ENCODE measurements around the gene PRLHR.

DNA sequence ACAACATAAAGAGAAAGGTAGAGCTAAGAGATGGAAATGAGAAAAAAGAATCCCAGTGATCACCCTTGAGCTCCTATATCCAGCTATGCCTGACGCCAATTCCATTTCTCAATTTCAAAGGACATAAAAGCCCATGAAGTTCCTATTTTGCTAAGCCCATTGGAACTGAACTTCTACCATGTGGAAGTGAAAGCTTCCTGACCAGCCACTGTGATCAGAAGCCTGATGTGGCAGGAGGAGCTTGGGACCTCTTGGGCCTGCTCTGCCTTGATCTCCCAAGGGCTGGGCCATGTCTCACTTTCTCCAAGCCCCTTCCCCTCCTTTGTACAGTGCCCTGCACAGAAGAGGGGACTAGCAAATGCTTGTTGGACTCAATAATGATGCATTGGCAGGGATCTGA, 52.7 kb downstream of the PRLHR start:
- TF ChIP-seq, protein P1, sequence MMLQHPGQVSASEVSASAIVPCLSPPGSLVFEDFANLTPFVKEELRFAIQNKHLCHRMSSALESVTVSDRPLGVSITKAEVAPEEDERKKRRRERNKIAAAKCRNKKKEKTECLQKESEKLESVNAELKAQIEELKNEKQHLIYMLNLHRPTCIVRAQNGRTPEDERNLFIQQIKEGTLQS (IDR thresholded peaks at IDR 0.05; ENCODE audit: borderline replicate concordance, extremely low read depth, low read depth, low read length) = no peak
- TF ChIP-seq CTCF (IDR thresholded peaks at IDR 0.05 in 2 of 3, conservative IDR thresholded peaks at IDR 0.05 in 1 of 3; ENCODE audit: control insufficient read depth in 2 of 3, extremely low read depth in 1 of 3, insufficient read depth in 1 of 3, low read depth in 3 of 3, low read length in 3 of 3) (no peak), BHLHE40 (IDR thresholded peaks at IDR 0.05; ENCODE audit: borderline replicate concordance in 1 of 2, low read depth in 2 of 2, low read length in 1 of 2) (no peak), POLR2A (IDR thresholded peaks at IDR 0.05; ENCODE audit: low read depth, low read length) (no peak), POLR2AphosphoS2 (IDR thresholded peaks at IDR 0.05; ENCODE audit: low read depth, low read length) (no peak), RELA (IDR thresholded peaks at IDR 0.05; ENCODE audit: borderline replicate concordance, partially characterized antibody) (no peak), MAX (IDR thresholded peaks at IDR 0.05; ENCODE audit: low read depth, low read length) (no peak), ATF7 (IDR thresholded peaks at IDR 0.05; ENCODE audit: low read depth) (no peak), HDAC2 (IDR thresholded peaks at IDR 0.05) (no peak)
- TF ChIP-seq, protein P2, sequence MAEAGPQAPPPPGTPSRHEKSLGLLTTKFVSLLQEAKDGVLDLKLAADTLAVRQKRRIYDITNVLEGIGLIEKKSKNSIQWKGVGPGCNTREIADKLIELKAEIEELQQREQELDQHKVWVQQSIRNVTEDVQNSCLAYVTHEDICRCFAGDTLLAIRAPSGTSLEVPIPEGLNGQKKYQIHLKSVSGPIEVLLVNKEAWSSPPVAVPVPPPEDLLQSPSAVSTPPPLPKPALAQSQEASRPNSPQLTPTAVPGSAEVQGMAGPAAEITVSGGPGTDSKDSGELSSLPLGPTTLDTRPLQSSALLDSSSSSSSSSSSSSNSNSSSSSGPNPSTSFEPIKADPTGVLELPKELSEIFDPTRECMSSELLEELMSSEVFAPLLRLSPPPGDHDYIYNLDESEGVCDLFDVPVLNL (IDR thresholded peaks at IDR 0.05; ENCODE audit: low read depth, low read length) = no peak
